ENCODE measurements around the gene UQCC3. TPM values are rescaled to one million over a fixed set of nuclear protein-coding genes. Genes with fewer than 3 reads are reported as not detected.

Gene UQCC3
- polyA plus RNA-seq, 12 donors: 4.2 to 6.5 (median 4.7) TPM; not detected in 2

Other genes starting within 250 kb of the UQCC3 start
- 100 to 1,000 TPM; 101 to 395 (median 301) TPM for gene AHNAK, start 124.9 kb upstream of the UQCC3 start, polyA plus RNA-seq (ENCODE audit: insufficient read length in 12 of 12)
- gene EEF1G, start 97.8 kb upstream of the UQCC3 start, polyA plus RNA-seq (ENCODE audit: insufficient read length in 12 of 12): 1,000 to 10,000 TPM in 11 of 12 donors, 100 to 1,000 TPM in 1; 357 to 3,515 (median 3,174) TPM
- 10 to 100 TPM in 10 of 12 donors, 1 to 10 TPM in 1, not detected in 1; 7.8 to 17.4 (median 14.4) TPM for gene TUT1, start 80.2 kb upstream of the UQCC3 start, polyA plus RNA-seq (ENCODE audit: insufficient read length in 12 of 12)
- gene MTA2, start 69.8 kb upstream of the UQCC3 start, polyA plus RNA-seq (ENCODE audit: insufficient read length in 12 of 12): 100 to 1,000 TPM in 1 of 12 donors, 10 to 100 TPM in 11; 29.1 to 168 (median 45.1) TPM
- gene EML3, start 58.9 kb upstream of the UQCC3 start, polyA plus RNA-seq (ENCODE audit: insufficient read length in 12 of 12): 10 to 100 TPM in 11 of 12 donors, not detected in 1; 12.1 to 35.5 (median 16.2) TPM
- 1 to 10 TPM in 9 of 12 donors, under 1 TPM in 1, not detected in 2; 0.87 to 3.2 (median 1.6) TPM for gene ROM1, start 58.4 kb upstream of the UQCC3 start, polyA plus RNA-seq (ENCODE audit: insufficient read length in 12 of 12)
- gene B3GAT3, start 49.7 kb upstream of the UQCC3 start, polyA plus RNA-seq (ENCODE audit: insufficient read length in 12 of 12): 10 to 100 TPM in 11 of 12 donors, not detected in 1; 13.2 to 40.2 (median 15.7) TPM
- gene GANAB, start 25.1 kb upstream of the UQCC3 start, polyA plus RNA-seq (ENCODE audit: insufficient read length in 12 of 12): 100 to 1,000 TPM; 131 to 283 (median 176) TPM
- gene INTS5, start 18.4 kb upstream of the UQCC3 start, polyA plus RNA-seq (ENCODE audit: insufficient read length in 12 of 12): 10 to 100 TPM in 7 of 12 donors, 1 to 10 TPM in 4, not detected in 1; 8.0 to 13.0 (median 10.7) TPM
- gene C11orf98, start 6.5 kb upstream of the UQCC3 start, polyA plus RNA-seq (ENCODE audit: insufficient read length in 12 of 12): 10 to 100 TPM in 11 of 12 donors, not detected in 1; 27.4 to 66.5 (median 34.9) TPM
- 1 to 10 TPM in 10 of 12 donors, not detected in 2; 2.3 to 3.6 (median 2.8) TPM for gene CSKMT, start 6.4 kb upstream of the UQCC3 start, polyA plus RNA-seq (ENCODE audit: insufficient read length in 12 of 12)
- gene LBHD1, start 594 bp downstream of the UQCC3 start, polyA plus RNA-seq (ENCODE audit: insufficient read length in 12 of 12): 1 to 10 TPM in 11 of 12 donors, not detected in 1; 3.3 to 9.5 (median 6.4) TPM
- 100 to 1,000 TPM in 11 of 12 donors, not detected in 1; 110 to 172 (median 124) TPM for gene UBXN1, start 7.4 kb downstream of the UQCC3 start, polyA plus RNA-seq (ENCODE audit: insufficient read length in 12 of 12)
- 10 to 100 TPM in 11 of 12 donors, not detected in 1; 13.6 to 31.1 (median 17.5) TPM for gene LRRN4CL, start 17.9 kb downstream of the UQCC3 start, polyA plus RNA-seq (ENCODE audit: insufficient read length in 12 of 12)
- gene BSCL2, start 35.8 kb downstream of the UQCC3 start, polyA plus RNA-seq (ENCODE audit: insufficient read length in 12 of 12): 10 to 100 TPM in 11 of 12 donors, not detected in 1; 16.3 to 71.7 (median 23.7) TPM
- 1 to 10 TPM in 1 of 12 donors, under 1 TPM in 8, not detected in 3; 0.34 to 1.2 (median 0.70) TPM for gene GNG3, start 36.0 kb downstream of the UQCC3 start, polyA plus RNA-seq (ENCODE audit: insufficient read length in 12 of 12)
- 10 to 100 TPM in 11 of 12 donors, not detected in 1; 40.6 to 57.1 (median 49.4) TPM for gene HNRNPUL2, start 55.8 kb downstream of the UQCC3 start, polyA plus RNA-seq (ENCODE audit: insufficient read length in 12 of 12)
- 10 to 100 TPM in 11 of 12 donors, not detected in 1; 26.5 to 59.9 (median 30.2) TPM for gene TTC9C, start 56.8 kb downstream of the UQCC3 start, polyA plus RNA-seq (ENCODE audit: insufficient read length in 12 of 12)
- gene ZBTB3, start 82.5 kb downstream of the UQCC3 start, polyA plus RNA-seq (ENCODE audit: insufficient read length in 12 of 12): 1 to 10 TPM in 10 of 12 donors, not detected in 2; 3.1 to 5.1 (median 4.2) TPM
- 100 to 1,000 TPM in 2 of 12 donors, 10 to 100 TPM in 9, not detected in 1; 60.7 to 102 (median 88.3) TPM for gene POLR2G, start 89.9 kb downstream of the UQCC3 start, polyA plus RNA-seq (ENCODE audit: insufficient read length in 12 of 12)
- 10 to 100 TPM in 11 of 12 donors, not detected in 1; 11.8 to 67.7 (median 14.6) TPM for gene TAF6L, start 99.7 kb downstream of the UQCC3 start, polyA plus RNA-seq (ENCODE audit: insufficient read length in 12 of 12)
- gene TMEM179B, start 115.7 kb downstream of the UQCC3 start, polyA plus RNA-seq (ENCODE audit: insufficient read length in 12 of 12): 10 to 100 TPM in 11 of 12 donors, not detected in 1; 25.7 to 41.4 (median 28.8) TPM
- gene TMEM223, start 120.3 kb downstream of the UQCC3 start, polyA plus RNA-seq (ENCODE audit: insufficient read length in 12 of 12): 10 to 100 TPM in 10 of 12 donors, not detected in 2; 11.9 to 16.9 (median 15.1) TPM
- 100 to 1,000 TPM in 1 of 12 donors, 10 to 100 TPM in 10, not detected in 1; 55.0 to 132 (median 69.9) TPM for gene NXF1, start 133.8 kb downstream of the UQCC3 start, polyA plus RNA-seq (ENCODE audit: insufficient read length in 12 of 12)
- 10 to 100 TPM in 11 of 12 donors, not detected in 1; 29.8 to 50.9 (median 34.3) TPM for gene STX5, start 160.4 kb downstream of the UQCC3 start, polyA plus RNA-seq (ENCODE audit: insufficient read length in 12 of 12)
- under 1 TPM in 2 of 12 donors, not detected in 10; 0.42 to 0.80 TPM for gene TEX54, start 161.2 kb downstream of the UQCC3 start, polyA plus RNA-seq (ENCODE audit: insufficient read length in 12 of 12)
- 10 to 100 TPM in 11 of 12 donors, not detected in 1; 19.1 to 36.6 (median 30.7) TPM for gene WDR74, start 167.9 kb downstream of the UQCC3 start, polyA plus RNA-seq (ENCODE audit: insufficient read length in 12 of 12)
- 100 to 1,000 TPM in 1 of 12 donors, 10 to 100 TPM in 10, not detected in 1; 32.8 to 132 (median 44.9) TPM for gene SLC3A2, start 209.2 kb downstream of the UQCC3 start, polyA plus RNA-seq (ENCODE audit: insufficient read length in 12 of 12)
- gene CHRM1, start 249.7 kb downstream of the UQCC3 start, polyA plus RNA-seq (ENCODE audit: insufficient read length in 12 of 12): 1 to 10 TPM in 1 of 12 donors, under 1 TPM in 2, not detected in 9; 0.08 to 1.1 (median 0.48) TPM

Measured in muscle of arm (tissue), 12 donors.